ENCODE data around the gene BICD2.

BICD2 gene

GRCh38 chr9:92739346-92739970, 25.2 kb downstream of the BICD2 start:
- TF ChIP-seq CTCF (IDR thresholded peaks at IDR 0.05; ENCODE audit: borderline replicate concordance, insufficient read depth, low read depth, low read length), result no peak
- no peak overlapping the region for H3K4me3 ChIP-seq (ENCODE audit: low read depth, low read length)

GRCh38 chr9:92738661-92739081, 26.0 kb downstream of the BICD2 start:
- no peak for TF ChIP-seq CTCF (IDR thresholded peaks at IDR 0.05; ENCODE audit: borderline replicate concordance, insufficient read depth, low read depth, low read length)
- no peak overlapping the region for H3K4me3 ChIP-seq (ENCODE audit: low read depth, low read length)

GRCh38 chr9:92737611-92738299, 26.9 kb downstream of the BICD2 start:
- TF ChIP-seq CTCF (IDR thresholded peaks at IDR 0.05; ENCODE audit: borderline replicate concordance, insufficient read depth, low read depth, low read length), result no peak
- no peak overlapping the region for H3K4me3 ChIP-seq (ENCODE audit: low read depth, low read length)

GRCh38 chr9:92737216-92737606, 27.4 kb downstream of the BICD2 start:
- no peak overlapping the region for H3K4me3 ChIP-seq (ENCODE audit: low read depth, low read length)
- TF ChIP-seq CTCF (IDR thresholded peaks at IDR 0.05; ENCODE audit: borderline replicate concordance, insufficient read depth, low read depth, low read length), result no peak

GRCh38 chr9:92736563-92737215, 27.9 kb downstream of the BICD2 start:
- no peak for TF ChIP-seq CTCF (IDR thresholded peaks at IDR 0.05; ENCODE audit: borderline replicate concordance, insufficient read depth, low read depth, low read length)
- H3K4me3 ChIP-seq (ENCODE audit: low read depth, low read length), result no peak overlapping the region

- no peak overlapping the region for H3K4me3 ChIP-seq (ENCODE audit: low read depth, low read length)
These were observed 28.7 kb downstream of the BICD2 start for GRCh38 chr9:92735636-92736562.

More at GRCh38 chr9:92735636-92736562, 28.7 kb downstream of the BICD2 start:
- no peak for TF ChIP-seq CTCF (IDR thresholded peaks at IDR 0.05; ENCODE audit: borderline replicate concordance, insufficient read depth, low read depth, low read length)
